ENCODE data around the gene BTBD16.

Gene BTBD16

GRCh38 chr10:122347170-122347841 is 76.2 kb downstream of the BTBD16 start:
- no peak for DNase-seq

DNA sequence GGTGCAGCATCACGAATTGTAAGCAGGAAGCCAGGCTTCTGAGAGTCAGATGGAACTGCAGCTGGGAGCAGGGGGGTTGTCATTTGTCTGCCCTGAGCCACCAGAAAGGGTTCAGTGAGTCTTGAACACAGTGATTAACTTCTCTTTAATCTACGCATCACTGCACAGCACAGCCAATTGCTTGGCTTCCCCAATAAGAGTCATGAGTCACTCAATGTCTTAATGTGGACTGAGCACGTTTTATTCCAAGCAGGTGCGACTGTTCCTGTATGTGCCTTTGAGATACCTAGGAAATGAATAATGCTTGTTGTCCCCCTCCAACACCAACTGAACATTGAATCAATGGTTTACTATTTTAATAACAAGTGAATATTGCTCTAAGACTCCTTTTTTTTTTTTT is 77.4 kb downstream of the BTBD16 start:
- DNase-seq, result no peak

GRCh38 chr10:122348935-122349361 is 77.9 kb downstream of the BTBD16 start:
- DNase-seq, result no peak

DNA sequence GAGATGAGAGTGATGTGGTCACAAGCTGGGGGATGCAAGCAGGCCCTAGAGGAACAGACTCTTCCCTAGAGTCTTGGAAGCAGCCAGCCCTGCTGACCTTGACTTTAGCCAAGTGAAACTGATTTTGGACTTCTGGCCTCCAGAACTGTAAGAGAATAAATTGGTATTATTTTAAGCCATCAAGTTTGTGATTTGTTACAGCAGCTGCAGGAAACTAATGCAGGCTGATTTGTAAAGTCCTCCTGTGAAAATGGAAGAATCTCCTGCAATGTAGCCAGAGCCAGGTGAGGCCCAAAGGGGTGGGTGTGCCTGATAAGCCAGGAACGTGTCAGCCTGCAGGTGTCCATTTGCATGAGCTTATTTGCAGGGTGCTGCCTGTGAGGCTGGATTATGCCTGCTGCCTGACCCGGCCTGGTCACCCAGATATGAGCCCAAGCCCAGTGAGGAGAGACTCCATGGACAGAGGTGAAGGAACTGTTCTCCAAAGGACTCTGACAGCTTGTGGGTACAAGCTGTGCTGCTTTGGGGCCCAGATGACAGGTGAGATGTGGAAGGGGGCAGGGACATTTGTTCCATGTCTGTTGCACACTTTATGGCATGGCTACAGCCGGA is 78.8 kb downstream of the BTBD16 start:
- no peak for DNase-seq

DNA sequence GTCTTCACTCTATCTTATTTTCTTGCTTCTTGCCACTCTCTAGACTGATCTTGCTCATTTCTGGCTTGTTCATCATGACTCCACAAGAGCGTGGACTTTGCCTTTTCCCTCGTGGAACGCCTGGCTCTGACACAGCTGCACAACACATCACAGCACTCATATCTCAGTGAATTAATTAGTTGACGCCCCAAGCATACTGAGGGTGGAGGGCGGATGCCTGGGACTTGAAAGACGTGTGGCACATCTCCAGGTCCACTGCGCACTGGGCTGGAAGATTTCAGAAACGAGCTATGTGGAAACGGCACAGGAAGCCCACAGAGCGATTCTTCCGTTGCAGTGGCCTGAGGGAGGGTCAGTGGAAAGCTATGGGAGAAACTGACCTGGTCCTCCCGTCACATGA is 79.8 kb downstream of the BTBD16 start:
- no peak for DNase-seq

DNA sequence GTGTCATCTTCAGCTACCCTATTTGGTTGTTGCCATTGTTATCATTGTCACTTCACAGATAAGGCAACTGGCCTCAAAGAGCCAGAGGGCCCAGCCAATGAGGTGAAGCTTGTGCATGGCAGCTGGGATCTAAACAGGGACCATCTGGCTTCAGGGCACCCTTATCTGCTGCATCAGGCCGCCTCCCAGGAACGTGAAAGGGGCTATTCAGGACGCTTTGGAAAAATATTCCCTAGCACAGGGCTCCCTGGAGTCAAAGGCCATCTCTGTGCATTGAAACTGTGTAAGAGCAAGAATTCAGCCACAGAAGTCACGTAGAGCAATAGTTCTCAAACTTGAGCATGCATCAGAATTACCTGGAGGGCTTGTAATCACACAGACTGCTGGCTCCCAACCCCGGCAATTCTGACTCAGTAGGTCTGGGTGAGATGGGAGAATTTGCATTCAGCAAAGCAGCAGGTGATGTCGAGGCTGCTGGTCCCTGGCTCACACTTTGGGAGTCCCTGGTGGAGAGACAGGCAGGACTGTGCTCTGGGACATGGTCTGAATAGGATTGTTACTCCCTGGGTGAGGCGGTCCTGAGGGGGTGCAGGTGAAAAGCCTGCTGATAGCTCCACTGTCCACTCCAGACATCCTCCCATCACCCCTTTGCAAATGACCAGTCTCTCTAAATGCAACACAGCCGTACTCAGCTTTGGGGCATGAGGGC is 81.9 kb downstream of the BTBD16 start:
- no peak for DNase-seq

DNA sequence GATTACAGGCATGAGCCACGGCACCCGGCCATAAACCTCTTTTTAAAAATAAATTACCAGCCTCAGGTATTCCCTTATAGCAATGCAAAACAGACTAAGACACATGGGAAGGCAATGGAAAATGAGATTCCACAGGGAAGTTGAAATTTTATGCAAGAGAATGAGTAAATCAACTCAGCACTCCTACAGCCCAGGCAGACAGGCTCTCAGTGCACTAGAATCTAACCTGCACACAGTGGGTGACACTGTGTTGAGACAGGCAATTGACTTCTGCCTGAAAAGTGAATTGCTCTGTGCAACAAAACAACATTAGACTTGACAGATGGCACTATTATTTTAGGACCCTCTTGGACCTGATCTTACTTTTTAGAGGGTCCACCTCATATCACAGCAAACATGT is 83.3 kb downstream of the BTBD16 start:
- no peak for DNase-seq

DNA sequence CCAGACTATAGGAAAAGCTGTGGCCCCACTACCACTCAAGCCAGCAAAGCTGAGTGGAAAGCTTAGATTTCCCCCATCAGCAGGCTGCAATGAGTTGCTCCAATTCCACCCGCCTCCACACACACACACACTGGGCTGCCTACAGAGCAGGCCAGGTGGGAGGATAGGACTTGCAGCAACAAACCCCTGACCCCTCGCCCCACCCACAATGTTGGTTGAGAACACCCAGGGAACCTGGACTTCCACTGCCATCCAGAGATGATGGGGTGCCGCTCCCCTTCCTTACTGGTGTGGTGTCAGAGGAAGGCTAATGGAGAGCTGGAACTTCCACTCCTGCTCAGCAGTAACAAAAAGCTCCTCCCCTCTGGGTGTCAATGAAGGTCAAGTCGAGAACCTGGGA is 86.6 kb downstream of the BTBD16 start:
- no peak for DNase-seq

DNA sequence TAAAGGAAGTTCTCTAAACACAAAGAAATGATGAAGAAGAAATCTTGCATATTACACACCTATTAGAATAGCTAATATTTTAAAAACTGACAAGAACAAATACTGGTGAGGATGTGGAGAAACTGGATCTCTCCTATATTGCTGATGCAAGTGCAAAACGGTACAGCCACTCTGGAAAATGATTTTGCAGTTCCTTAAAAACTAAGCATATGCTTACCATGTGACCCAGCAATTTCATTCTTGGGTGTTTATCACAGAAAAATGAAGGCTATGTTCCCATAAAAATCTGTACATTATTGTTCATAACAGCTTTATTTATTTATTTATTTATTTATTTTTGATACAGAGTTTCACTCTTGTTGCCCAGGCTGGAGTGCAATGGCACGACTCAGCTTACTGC is 88.5 kb downstream of the BTBD16 start:
- no peak for DNase-seq

GRCh38 chr10:122361046-122361445 is 90.0 kb downstream of the BTBD16 start:
- no peak for DNase-seq

DNA sequence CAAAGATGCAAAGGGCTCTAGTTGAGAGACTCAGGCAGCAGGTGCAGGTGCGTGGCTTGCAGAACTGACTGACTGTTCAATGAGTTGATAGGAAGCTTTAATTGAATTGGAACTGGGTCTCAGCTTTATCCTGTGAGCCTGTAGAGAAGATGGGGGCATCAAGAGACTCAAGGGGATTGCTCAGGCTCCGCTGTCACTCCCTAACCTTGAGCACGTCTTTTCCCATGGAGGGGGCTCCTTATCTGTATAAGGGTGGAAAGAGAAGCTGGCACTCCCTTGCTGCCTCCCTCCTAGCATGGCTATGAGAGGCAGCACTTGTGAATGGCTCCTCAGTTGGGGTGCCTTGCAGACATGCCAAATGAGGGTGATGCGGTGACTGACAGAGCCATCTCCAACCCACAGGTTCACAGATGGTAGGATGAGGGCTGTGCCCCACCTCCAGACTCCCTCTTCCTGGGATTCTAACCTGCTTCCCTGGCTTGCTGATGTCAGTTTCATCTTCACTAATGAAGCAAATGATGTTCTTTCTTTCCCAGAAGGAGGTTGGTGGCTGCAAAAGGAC is 91.0 kb downstream of the BTBD16 start:
- no peak for DNase-seq

DNA sequence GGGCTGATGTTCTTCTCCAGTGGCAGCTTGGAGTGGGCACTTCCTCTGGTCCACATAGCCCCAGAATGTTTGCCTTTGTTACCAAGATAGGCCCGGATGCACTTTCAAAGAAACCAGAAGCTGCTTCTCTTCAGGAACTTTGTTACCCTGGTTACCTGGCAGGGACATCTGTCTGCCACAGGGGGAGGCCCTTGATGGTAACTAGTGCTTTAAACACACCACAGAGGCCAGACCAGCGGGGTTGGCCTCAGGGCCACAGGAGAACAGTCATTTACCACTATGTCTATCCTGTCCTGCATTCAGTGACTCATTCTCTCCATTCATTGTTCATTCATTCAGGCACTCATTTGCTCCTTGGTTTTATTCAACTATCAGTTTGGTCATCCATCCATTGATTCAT is 91.5 kb downstream of the BTBD16 start:
- no peak for DNase-seq

DNA sequence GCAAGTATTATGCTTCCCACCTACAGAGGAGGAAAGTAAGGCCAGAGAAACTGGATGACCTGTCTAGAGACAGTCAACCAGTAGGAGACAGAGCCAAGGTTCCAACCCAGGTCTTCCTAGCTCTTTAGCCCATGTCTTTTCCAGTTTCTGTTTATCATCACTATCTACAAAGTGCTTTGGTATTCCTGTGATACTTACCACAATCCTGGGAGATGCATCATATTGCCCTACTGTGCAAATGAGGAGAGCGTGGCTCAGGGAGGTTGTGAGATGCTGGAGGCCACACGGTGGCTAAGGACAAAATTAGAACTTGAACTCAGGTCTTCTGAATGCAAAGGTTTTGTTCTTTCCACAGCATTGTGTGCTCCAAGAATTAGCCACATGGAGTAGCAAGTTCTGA is 92.2 kb downstream of the BTBD16 start:
- DNase-seq, result no peak

GRCh38 chr10:122363722-122364463 is 92.8 kb downstream of the BTBD16 start:
- DNase-seq, result no peak

DNA sequence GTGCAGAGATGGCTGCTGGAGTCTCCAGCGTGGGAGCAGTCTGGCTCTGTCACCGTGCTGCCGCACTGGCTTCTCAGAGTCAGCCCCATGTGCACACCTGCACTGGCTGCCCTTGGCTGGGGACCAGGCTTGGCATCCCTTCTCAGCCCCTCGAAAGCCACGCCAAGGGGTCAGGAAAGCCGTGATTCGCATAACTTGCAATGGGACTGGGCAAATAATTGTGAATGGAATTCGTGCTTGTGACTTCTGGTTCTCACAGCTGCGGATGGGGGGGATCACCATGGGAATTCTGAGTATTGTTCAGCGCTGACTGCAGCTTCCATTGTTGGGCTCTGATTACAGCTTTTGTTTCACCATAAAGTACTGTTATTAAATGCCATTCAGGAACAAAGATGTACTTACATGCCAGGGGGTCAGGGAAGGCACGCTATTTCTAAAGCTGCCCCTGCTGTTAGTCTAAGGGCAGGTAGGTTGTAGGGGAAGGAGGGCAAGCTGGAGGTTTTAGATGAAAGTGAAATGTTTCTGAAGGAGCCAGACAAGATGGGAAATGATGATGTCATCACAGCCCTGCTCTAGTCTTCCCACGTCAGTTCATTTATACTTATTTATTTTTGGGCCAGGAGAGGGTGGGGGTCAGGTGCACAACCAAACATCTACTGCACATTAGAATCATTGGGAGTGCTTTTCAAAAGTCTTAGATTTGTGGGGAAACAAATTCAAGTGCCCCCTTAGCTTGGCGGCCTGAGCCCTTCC is 97.6 kb downstream of the BTBD16 start:
- DNase-seq, result no peak

GRCh38 chr10:122373108-122373507 is 102.0 kb downstream of the BTBD16 start:
- DNase-seq, result no peak

- peak; percentile 17 for DNase-seq
Observed at GRCh38 chr10:122373721-122374120, 102.6 kb downstream of the BTBD16 start.

- DNase-seq, result peak; percentile 95
Observed at GRCh38 chr10:122374237-122374858, 103.3 kb downstream of the BTBD16 start, which contains the start of gene PLEKHA1. TSS of gene PLEKHA1 (plus strand) at chr10:122374708. CDS start at chr10:122393201, 18,493 bp downstream.

GRCh38 chr10:122374859-122375678 is 104.0 kb downstream of the BTBD16 start:
- DNase-seq, result peak; percentile 59

GRCh38 chr10:122375679-122376160 is 104.6 kb downstream of the BTBD16 start:
- no peak for DNase-seq

Data from EL (cell line).